Smooth muscle cell (in vitro differentiated cells): ENCODE data around the gene ZNF442. TPM values are rescaled to one million over a fixed set of nuclear protein-coding genes. Genes with fewer than 3 reads are reported as not detected.
"Not testable (repeated sequence)": the region's sequence is repeated elsewhere in the genome, so short reads cannot be mapped to it uniquely, and the experiment has no call there.

Source experiments
- DNase-seq: peaks from one replicate; lab custom pipeline; 2025; ENCODE audit not compliant: unreplicated experiment; lab: John Stamatoyannopoulos, UW
- H2AFZ ChIP-seq: fragments of 200-600 bp; sonication (generic); 2 replicates; pipeline ENCODE4 v1.6.0; 2016; ENCODE audit warnings: antibody characterized with exemption, low read depth, mild to moderate bottlenecking
- H3F3A ChIP-seq: fragments of 200-600 bp; sonication (generic); 2 replicates; pipeline ENCODE4 v1.6.0; 2017; ENCODE audit warnings: antibody characterized with exemption, low read depth
- H3K27ac ChIP-seq: fragments of 200-600 bp; sonication (generic); 2 replicates; pipeline ENCODE4 v1.5.1; 2016; ENCODE audit warnings: low read depth, mild to moderate bottlenecking
- H3K27me3 ChIP-seq: fragments of 200-600 bp; sonication (generic); 2 replicates; pipeline ENCODE4 v1.6.1; 2016; ENCODE audit warnings: low read depth, mild to moderate bottlenecking
- H3K36me3 ChIP-seq: fragments of 200-600 bp; sonication (generic); 2 replicates; pipeline ENCODE4 v1.5.1; 2016; ENCODE audit warnings: low read depth
- H3K4me1 ChIP-seq: fragments of 200-600 bp; sonication (generic); 2 replicates; pipeline ENCODE4 v1.5.1; 2016; ENCODE audit warnings: low read depth
- H3K4me2 ChIP-seq: fragments of 200-600 bp; sonication (generic); 2 replicates; pipeline ENCODE4 v1.6.0; 2016; ENCODE audit warnings: mild to moderate bottlenecking
- H3K4me3 ChIP-seq: fragments of 200-600 bp; sonication (generic); 2 replicates; pipeline ENCODE4 v1.5.1; 2016; ENCODE audit warnings: mild to moderate bottlenecking
- H3K79me2 ChIP-seq: fragments of 200-600 bp; sonication (generic); 2 replicates; pipeline ENCODE4 v1.6.0; 2016; ENCODE audit warnings: low read depth, mild to moderate bottlenecking
- H3K9ac ChIP-seq: fragments of 200-600 bp; sonication (generic); 2 replicates; pipeline ENCODE4 v1.6.0; 2016; ENCODE audit warnings: low read depth
- H3K9me3 ChIP-seq: fragments of 200-600 bp; sonication (generic); replicated peaks from 2 replicates; pipeline ENCODE4 v1.5.1; 2016; ENCODE audit warnings: low read depth
- H4K20me1 ChIP-seq: fragments of 200-600 bp; sonication (generic); 2 replicates; pipeline ENCODE4 v1.6.0; 2016; ENCODE audit warnings: low read depth
- CTCF ChIP-seq: fragments of 200-600 bp; sonication (generic); IDR thresholded peaks from 2 replicates; pipeline ENCODE4 v1.5.1; 2017; ENCODE audit warnings: borderline replicate concordance, mild to moderate bottlenecking, antibody characterized with exemption; ENCODE audit not compliant: insufficient read depth, poor library complexity, severe bottlenecking
- WGBS: methylation state at CpG from one replicate; pipeline ENCODE4 v1.1.7; 2016; ENCODE audit warnings: low lambda C conversion rate; 5-methylcytosine and 5-hydroxymethylcytosine counted together
- polyA plus RNA-seq: library from polyadenylated mRNA; unstranded; fragments of >200 nt; fragmentation: Nextera tagmentation; extraction: Ambion mirVana; gene quantifications from 2 replicates; pipeline ENCODE4 v1.2.1, GENCODE V29; 2016
- small RNA-seq: library from RNA; depleted of rRNA; stranded (forward); fragments of <200 nt; gene quantifications from one replicate; pipeline ENCODE3, GENCODE V24; 2014
- total RNA-seq: library from RNA; depleted of rRNA; stranded (reverse); fragments of >200 nt; gene quantifications from 2 replicates; pipeline ENCODE4 v1.2.3, GENCODE V29; 2014

Gene ZNF442
- total and polyA plus RNA-seq, 2 experiments from 2014 or later: 0.06 to 0.40 TPM

GRCh38 chr19:12325690-12326089 lies 39.8 kb downstream of the ZNF442 start:
- no peak for DNase-seq
- Histone ChIP-seq H2AFZ (no peak overlapping the region), H3K36me3 (peaks cover 26% of the 10 kb centered on the region), H3K27me3 (no peaks in the 10 kb centered on the region), H3K27ac (no peak overlapping the region), H3K9me3 (peaks cover 27% of the 10 kb centered on the region), H3F3A (no peaks in the 10 kb centered on the region), H3K4me3 (no peak overlapping the region), H3K4me2 (no peak overlapping the region), H3K79me2 (peaks cover 12% of the 10 kb centered on the region), H4K20me1 (no peaks in the 10 kb centered on the region), H3K9ac (no peak overlapping the region), H3K4me1 (no peaks in the 10 kb centered on the region)
- TF ChIP-seq CTCF: no peak

GRCh38 chr19:12318782-12319413 lies 46.6 kb downstream of the ZNF442 start:
- no peak overlapping the region for H3K9ac ChIP-seq
- H3K27ac ChIP-seq: no peak overlapping the region
- no peaks in the 10 kb centered on the region for H3K79me2 ChIP-seq
- H3K4me2 ChIP-seq: no peak overlapping the region
- WGBS: 95% methylated on average over 13 of the region's 13 CpGs
- H3K4me1 ChIP-seq: no peaks in the 10 kb centered on the region
- no peak for DNase-seq
- no peak for TF ChIP-seq CTCF
- no peak overlapping the region for H2AFZ ChIP-seq
- peaks cover 44% of the 10 kb centered on the region for H3K9me3 ChIP-seq
- no peaks in the 10 kb centered on the region for H3F3A ChIP-seq
- no peaks in the 10 kb centered on the region for H3K27me3 ChIP-seq
- peaks cover 53% of the 10 kb centered on the region for H3K36me3 ChIP-seq
- H4K20me1 ChIP-seq: no peaks in the 10 kb centered on the region
- no peak overlapping the region for H3K4me3 ChIP-seq

GRCh38 chr19:12314553-12314952 lies 50.9 kb downstream of the ZNF442 start:
- Histone ChIP-seq H4K20me1 (no peaks in the 10 kb centered on the region), H3K79me2 (no peaks in the 10 kb centered on the region), H3K27me3 (no peaks in the 10 kb centered on the region), H3K9me3 (peaks cover 18% of the 10 kb centered on the region), H3K4me3 (no peak overlapping the region), H3K27ac (no peak overlapping the region), H3K4me1 (no peaks in the 10 kb centered on the region), H3K9ac (no peak overlapping the region), H3K36me3 (peaks cover 21% of the 10 kb centered on the region), H3K4me2 (no peak overlapping the region), H3F3A (no peaks in the 10 kb centered on the region), H2AFZ (no peak overlapping the region)
- DNase-seq: no peak
- WGBS: 96% methylated on average over 7 of the region's 7 CpGs
- no peak for TF ChIP-seq CTCF

- H3K9me3 ChIP-seq, H3K27me3 ChIP-seq: not testable (repeated sequence)
- WGBS: 97% methylated on average over 12 of the region's 12 CpGs
Observed at GRCh38 chr19:12308891-12309290, 56.6 kb downstream of the ZNF442 start.

More at GRCh38 chr19:12308891-12309290, 56.6 kb downstream of the ZNF442 start:
- not testable (repeated sequence) for H3K79me2 ChIP-seq, H3K4me3 ChIP-seq, DNase-seq, H3K36me3 ChIP-seq, H3F3A ChIP-seq, H3K4me1 ChIP-seq, H3K4me2 ChIP-seq, H3K27ac ChIP-seq, H4K20me1 ChIP-seq, H2AFZ ChIP-seq, H3K9ac ChIP-seq

Small RNA genes lying within 50 kb of the gene (small RNA-seq; reads per million reads assigned to genes)
- not detected for gene RPS29P23

Other genes with a start within 250 kb of the ZNF442 start
- 1.3 and 4.2 TPM in 2 replicates for gene ZNF20, start 225.3 kb downstream of the ZNF442 start, total RNA-seq
- 0.46 and 1.5 TPM in 2 replicates for gene ZNF20, start 225.3 kb downstream of the ZNF442 start, polyA plus RNA-seq
- 7.8 and 13.5 TPM in 2 replicates for gene ZNF625, start 208.9 kb downstream of the ZNF442 start, total RNA-seq
- gene ZNF625, start 208.9 kb downstream of the ZNF442 start, polyA plus RNA-seq: 0.66 and 1.0 TPM in 2 replicates
- 5.7 and 14.4 TPM in 2 replicates for gene ZNF136, start 202.6 kb downstream of the ZNF442 start, total RNA-seq
- 5.1 and 7.9 TPM in 2 replicates for gene ZNF136, start 202.6 kb downstream of the ZNF442 start, polyA plus RNA-seq
- 5.3 and 5.8 TPM in 2 replicates for gene ZNF44, start 70.8 kb downstream of the ZNF442 start, total RNA-seq
- 3.2 and 5.3 TPM in 2 replicates for gene ZNF44, start 70.8 kb downstream of the ZNF442 start, polyA plus RNA-seq
- 2.2 and 6.7 TPM in 2 replicates for gene ZNF563, start 32.0 kb downstream of the ZNF442 start, total RNA-seq
- gene ZNF563, start 32.0 kb downstream of the ZNF442 start, polyA plus RNA-seq: 1.1 and 2.9 TPM in 2 replicates
- 3.6 and 5.9 TPM in 2 replicates for gene ZNF799, start 35.6 kb upstream of the ZNF442 start, total RNA-seq
- gene ZNF799, start 35.6 kb upstream of the ZNF442 start, polyA plus RNA-seq: 0.93 and 1.8 TPM in 2 replicates
- 2.4 and 4.1 TPM in 2 replicates for gene ZNF443, start 75.3 kb upstream of the ZNF442 start, total RNA-seq
- 0.73 and 3.7 TPM in 2 replicates for gene ZNF443, start 75.3 kb upstream of the ZNF442 start, polyA plus RNA-seq
- gene ZNF709, start 119.1 kb upstream of the ZNF442 start, total RNA-seq: 1.2 and 4.0 TPM in 2 replicates
- 0.29 and 1.4 TPM in 2 replicates for gene ZNF709, start 119.1 kb upstream of the ZNF442 start, polyA plus RNA-seq
- 6.5 and 6.9 TPM in 2 replicates for gene ZNF564, start 185.8 kb upstream of the ZNF442 start, total RNA-seq
- gene ZNF564, start 185.8 kb upstream of the ZNF442 start, polyA plus RNA-seq: 2.8 and 3.6 TPM in 2 replicates
- gene ZNF490, start 245.1 kb upstream of the ZNF442 start, total RNA-seq: 3.8 and 7.1 TPM in 2 replicates
- 1.1 and 1.4 TPM in 2 replicates for gene ZNF490, start 245.1 kb upstream of the ZNF442 start, polyA plus RNA-seq
- 17.4 and 25.9 TPM in 2 replicates for gene ZNF791, start 245.2 kb upstream of the ZNF442 start, total RNA-seq
- 15.3 and 20.6 TPM in 2 replicates for gene ZNF791, start 245.2 kb upstream of the ZNF442 start, polyA plus RNA-seq